Thoracic aorta (tissue), 2 donors: ENCODE results near the gene MXRA8. TPM values are rescaled to one million over a fixed set of nuclear protein-coding genes. Genes with fewer than 3 reads are reported as not detected.
A peak's percentile ranks its signal among the peaks of the same experiment; 100 is the strongest.

Experiments used
- ATAC-seq: fragments of 150-250 bp; one replicate; pipeline ENCODE4 v1.8.0; 2017; ENCODE audit warnings: low read depth; ENCODE audit not compliant: insufficient number of reproducible peaks, low FRiP score
- DNase-seq: peaks from one replicate; pipeline ENCODE4 v3.0.0-alpha.2; 2020; ENCODE audit warnings: low spot score
- H3K27ac ChIP-seq, 2 donors: fragments of 200-600 bp; sonication (generic); 1 replicate in 1 of 2; 2 replicates in 1 of 2; pipeline ENCODE4 v1.5.1; 2016; ENCODE audit warnings: mild to moderate bottlenecking in 2 of 2, moderate library complexity in 2 of 2
- H3K27me3 ChIP-seq: fragments of 200-600 bp; sonication (generic); replicated peaks from 2 replicates; pipeline ENCODE4 v1.6.0; 2016; ENCODE audit warnings: mild to moderate bottlenecking; ENCODE audit not compliant: insufficient read depth
- H3K36me3 ChIP-seq: fragments of 200-600 bp; sonication (generic); one replicate; pipeline ENCODE4 v1.5.1; 2016
- H3K4me1 ChIP-seq, 2 donors: fragments of 200-600 bp; sonication (generic); 1 replicate in 1 of 2; 2 replicates in 1 of 2; pipeline versions ENCODE4 v1.5.1 to v1.6.0; 2016; ENCODE audit warnings: low read depth in 2 of 2, mild to moderate bottlenecking in 1 of 2; ENCODE audit not compliant: control insufficient read depth in 1 of 2
- H3K4me3 ChIP-seq: fragments of 200-600 bp; sonication (generic); 2 replicates; pipeline ENCODE4 v1.5.1; 2016; ENCODE audit warnings: mild to moderate bottlenecking
- H3K9me3 ChIP-seq: fragments of 200-600 bp; sonication (generic); 2 replicates; pipeline ENCODE4 v1.5.1; 2016
- total RNA-seq, 2 donors: library from RNA; depleted of rRNA; stranded (reverse); fragments of >200 nt; gene quantifications; one replicate each; pipeline versions ENCODE4 v1.1.0 to v1.2.3, GENCODE V29; 2016
- TF ChIP-seq, protein P1 (sequence below): fragments of 200-600 bp; sonication (generic); IDR thresholded peaks from one replicate; pipeline ENCODE4 v1.5.1; 2019; ENCODE audit warnings: antibody characterized with exemption

The MXRA8 gene, protein sequence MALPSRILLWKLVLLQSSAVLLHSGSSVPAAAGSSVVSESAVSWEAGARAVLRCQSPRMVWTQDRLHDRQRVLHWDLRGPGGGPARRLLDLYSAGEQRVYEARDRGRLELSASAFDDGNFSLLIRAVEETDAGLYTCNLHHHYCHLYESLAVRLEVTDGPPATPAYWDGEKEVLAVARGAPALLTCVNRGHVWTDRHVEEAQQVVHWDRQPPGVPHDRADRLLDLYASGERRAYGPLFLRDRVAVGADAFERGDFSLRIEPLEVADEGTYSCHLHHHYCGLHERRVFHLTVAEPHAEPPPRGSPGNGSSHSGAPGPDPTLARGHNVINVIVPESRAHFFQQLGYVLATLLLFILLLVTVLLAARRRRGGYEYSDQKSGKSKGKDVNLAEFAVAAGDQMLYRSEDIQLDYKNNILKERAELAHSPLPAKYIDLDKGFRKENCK
- total RNA-seq: 100 to 1,000 TPM; 239 to 326 TPM

DNA sequence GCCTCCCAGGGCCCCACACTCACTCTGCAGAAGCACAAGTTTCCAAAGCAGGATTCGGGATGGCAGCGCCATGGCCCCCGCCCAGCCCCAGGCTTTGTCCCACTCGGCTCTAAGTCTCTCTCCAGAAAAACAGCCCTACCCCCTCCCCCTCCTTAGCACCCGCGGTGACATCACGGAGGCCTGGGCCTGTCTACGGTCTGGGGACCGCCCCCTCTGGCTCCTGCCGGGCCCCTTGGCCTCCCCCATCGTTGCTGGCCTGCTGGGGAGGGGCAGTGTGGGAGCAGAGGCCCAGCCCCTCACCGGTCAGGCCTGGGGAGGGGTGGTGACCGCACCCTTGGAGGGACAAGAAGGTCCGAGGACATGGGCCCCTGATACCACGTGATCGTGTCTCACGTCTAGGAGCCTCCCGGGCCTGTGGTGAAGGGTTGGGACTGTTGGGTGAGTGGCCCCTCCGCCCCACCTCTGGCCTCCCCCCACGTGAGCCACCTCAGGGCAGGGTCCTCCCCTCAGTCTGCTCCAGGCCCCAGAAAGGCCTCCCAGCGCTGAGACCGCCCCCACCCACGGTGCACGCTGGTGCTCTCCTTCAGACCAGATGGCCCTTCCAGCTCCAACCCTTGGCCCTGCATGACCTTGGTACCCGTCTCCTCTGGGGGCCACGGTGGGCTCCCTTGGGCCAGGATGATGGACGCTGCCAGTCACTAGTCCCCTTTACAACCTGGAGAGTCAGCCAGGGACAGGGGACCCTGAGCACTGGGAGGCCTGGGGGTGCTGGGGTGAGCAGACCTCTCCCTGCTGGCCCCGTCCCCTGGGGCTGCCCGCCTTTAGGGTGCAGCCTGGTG, at the start of gene MXRA8:
Gene MXRA8, minus strand, starts transcription at position 123 of the 839 bp plus-strand sequence. Its CDS starts 51 bp downstream, at position 72.
- H3K27ac ChIP-seq: peak within 1 kb of the TSS; percentile 97 to 99
- H3K27me3 ChIP-seq: no peaks in the 10 kb centered on the region
- H3K4me1 ChIP-seq: peaks cover 32 to 63% of the 10 kb centered on the region in 2 donors
- H3K4me3 ChIP-seq: peak within 1 kb of the TSS; percentile 87
- H3K36me3 ChIP-seq: peaks cover 9% of the 10 kb centered on the region
- H3K9me3 ChIP-seq: no peaks in the 10 kb centered on the region
- peak; percentile 50 for ATAC-seq
- TF ChIP-seq, protein P1, sequence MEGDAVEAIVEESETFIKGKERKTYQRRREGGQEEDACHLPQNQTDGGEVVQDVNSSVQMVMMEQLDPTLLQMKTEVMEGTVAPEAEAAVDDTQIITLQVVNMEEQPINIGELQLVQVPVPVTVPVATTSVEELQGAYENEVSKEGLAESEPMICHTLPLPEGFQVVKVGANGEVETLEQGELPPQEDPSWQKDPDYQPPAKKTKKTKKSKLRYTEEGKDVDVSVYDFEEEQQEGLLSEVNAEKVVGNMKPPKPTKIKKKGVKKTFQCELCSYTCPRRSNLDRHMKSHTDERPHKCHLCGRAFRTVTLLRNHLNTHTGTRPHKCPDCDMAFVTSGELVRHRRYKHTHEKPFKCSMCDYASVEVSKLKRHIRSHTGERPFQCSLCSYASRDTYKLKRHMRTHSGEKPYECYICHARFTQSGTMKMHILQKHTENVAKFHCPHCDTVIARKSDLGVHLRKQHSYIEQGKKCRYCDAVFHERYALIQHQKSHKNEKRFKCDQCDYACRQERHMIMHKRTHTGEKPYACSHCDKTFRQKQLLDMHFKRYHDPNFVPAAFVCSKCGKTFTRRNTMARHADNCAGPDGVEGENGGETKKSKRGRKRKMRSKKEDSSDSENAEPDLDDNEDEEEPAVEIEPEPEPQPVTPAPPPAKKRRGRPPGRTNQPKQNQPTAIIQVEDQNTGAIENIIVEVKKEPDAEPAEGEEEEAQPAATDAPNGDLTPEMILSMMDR: no peak
- peak; percentile 37 for DNase-seq

DNA sequence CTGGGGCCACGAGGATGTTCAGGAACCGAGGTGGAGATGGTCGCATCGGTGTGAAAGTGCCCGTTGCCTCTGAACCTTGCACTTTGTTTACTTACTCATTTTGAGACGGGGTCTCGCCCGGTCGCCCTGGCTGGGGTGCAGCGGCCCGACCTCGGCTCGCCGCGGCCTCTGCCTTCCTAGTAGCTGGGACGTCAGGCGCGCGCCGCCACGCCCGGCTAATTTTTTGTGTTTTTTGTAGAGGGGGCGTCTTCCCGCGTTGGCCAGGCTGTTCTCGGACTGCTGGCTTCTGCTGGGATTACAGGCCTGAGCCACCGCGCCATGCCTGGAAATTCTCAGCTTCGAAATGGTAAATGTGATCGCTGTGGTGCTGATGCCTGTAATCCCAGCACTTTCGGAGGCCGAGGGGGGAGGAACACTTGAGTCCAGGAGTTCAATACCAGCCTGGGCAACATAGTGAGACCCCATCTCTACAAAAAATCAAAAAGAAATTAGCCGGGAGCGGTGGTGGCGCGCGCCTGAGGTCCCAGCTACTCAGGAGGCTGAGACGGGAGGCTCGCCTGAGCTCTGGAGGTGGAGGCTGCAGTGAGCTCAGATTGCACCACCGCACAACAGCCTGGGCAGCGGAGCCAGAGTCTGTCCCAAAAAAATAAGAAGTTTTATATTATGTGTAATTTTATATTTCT, 49.4 kb upstream of the MXRA8 start:
- no peak for DNase-seq
- H3K27ac ChIP-seq: peak overlapping the region; percentile 82 to 84
- H3K27me3 ChIP-seq: no peaks in the 10 kb centered on the region
- TF ChIP-seq, protein P1: no peak
- no peaks in the 10 kb centered on the region for H3K9me3 ChIP-seq
- peaks cover 22% of the 10 kb centered on the region for H3K36me3 ChIP-seq
- ATAC-seq: no peak
- peak overlapping the region; percentile 100 for H3K4me3 ChIP-seq
- H3K4me1 ChIP-seq: peaks cover 15 to 36% of the 10 kb centered on the region in 2 donors

DNA sequence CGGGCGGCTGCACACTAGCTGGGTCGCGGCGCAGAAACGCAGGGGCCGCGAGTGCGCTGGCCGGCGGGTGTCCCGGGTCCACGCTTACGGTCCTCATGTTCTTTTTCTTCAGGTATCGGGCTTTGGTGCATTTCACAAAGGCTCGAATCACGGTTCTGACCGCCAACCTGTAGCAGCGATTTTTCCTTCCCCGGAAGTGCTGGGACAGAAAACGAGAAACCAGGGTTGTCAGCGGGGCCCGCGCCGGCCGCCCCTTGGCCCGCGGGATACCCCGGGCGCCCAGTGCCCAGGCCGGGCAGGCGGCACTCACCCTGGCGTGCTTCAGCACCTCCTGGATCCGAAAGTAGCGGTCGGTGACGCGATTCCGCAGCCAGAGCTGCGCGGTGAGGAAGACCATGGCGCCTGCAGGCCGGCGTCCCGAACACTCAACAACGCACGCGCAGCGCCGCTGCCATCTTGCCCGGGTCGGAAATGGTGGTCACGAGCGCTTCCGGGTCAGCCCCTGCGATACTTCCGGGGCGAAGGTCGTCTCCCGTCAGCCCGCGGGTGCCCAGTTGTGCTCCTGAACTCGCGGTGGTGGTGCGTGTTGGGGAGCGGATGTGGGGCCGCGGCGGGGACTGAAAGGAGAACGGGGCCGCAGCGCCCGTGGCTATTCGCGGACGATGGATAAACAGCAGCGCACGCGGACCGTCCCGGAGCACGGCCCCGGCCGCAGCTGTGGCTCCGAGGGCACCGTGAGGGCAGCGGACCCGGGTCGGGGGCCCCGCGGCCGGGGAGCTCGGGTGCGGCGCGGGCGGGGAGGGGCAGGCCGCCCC, 48.7 kb upstream of the MXRA8 start, which contains the start of gene MRPL20:
Gene MRPL20, minus strand, starts transcription at position 473 of the 815 bp plus-strand sequence. Its CDS starts 76 bp downstream, at position 397.
- H3K9me3 ChIP-seq: no peaks in the 10 kb centered on the region
- ATAC-seq: peak; percentile 72
- DNase-seq: peak; percentile 79
- no peaks in the 10 kb centered on the region for H3K27me3 ChIP-seq
- peaks cover 15 to 36% of the 10 kb centered on the region in 2 donors for H3K4me1 ChIP-seq
- TF ChIP-seq, protein P1: no peak
- H3K36me3 ChIP-seq: peaks cover 30% of the 10 kb centered on the region
- peak within 1 kb of the TSS; percentile 100 for H3K4me3 ChIP-seq
- peak within 1 kb of the TSS; percentile 82 to 84 for H3K27ac ChIP-seq

DNA sequence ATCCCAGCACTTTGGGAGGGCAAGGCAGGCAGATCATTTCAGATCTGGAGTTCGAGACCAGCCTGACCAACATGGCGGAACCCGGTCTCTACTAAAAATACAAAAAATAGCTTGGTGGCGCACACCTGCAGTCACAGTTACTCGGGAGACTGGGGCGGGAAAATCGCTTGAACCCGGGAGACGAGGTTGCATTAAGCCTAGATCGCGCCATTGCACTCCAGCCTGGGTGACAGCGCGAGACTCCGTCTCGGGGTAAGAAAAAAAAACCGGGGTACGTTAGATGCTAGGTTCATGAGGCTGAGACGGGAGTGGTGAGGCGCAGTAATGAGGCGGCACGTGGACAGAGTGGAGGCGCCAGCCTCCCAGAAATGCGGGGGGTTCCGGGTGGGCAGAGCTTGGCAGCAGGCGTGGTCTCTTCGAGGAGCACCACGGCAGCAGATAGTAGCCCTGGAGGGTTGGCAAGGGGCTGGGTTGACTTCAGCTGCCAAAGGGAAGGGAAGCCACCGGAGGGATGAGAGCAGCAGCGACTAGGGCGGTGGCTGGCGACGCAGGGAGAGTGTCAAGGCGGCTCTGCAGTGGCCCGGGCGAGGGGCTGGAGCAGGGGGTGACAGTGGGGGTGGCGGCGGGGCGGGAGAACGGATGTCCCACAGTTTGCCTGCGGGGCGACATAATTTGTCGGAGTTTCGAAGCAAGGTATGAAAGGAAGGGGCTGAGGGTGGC, 47.9 kb upstream of the MXRA8 start:
- no peaks in the 10 kb centered on the region for H3K9me3 ChIP-seq
- ATAC-seq (no peak), DNase-seq (no peak)
- peaks cover 15 to 37% of the 10 kb centered on the region in 2 donors for H3K4me1 ChIP-seq
- TF ChIP-seq, protein P1: no peak
- H3K4me3 ChIP-seq: peak overlapping the region; percentile 100
- no peaks in the 10 kb centered on the region for H3K27me3 ChIP-seq
- H3K36me3 ChIP-seq: peaks cover 37% of the 10 kb centered on the region
- peak overlapping the region; percentile 82 to 84 for H3K27ac ChIP-seq
